A673 (cell line): ENCODE measurements around the gene NUTM2A.
"Not testable (repeated sequence)": the region's sequence is repeated elsewhere in the genome, so short reads cannot be mapped to it uniquely, and the experiment has no call there.

ENCODE experiments used
- CTCF ChIP-seq: fragments of 300-800, 200-600 bp; sonication (generic); conservative IDR thresholded peaks from 2 replicates; pipeline ENCODE4 v1.5.1; 2017; ENCODE audit warnings: low read depth, mild to moderate bottlenecking, antibody characterized with exemption, low read length, moderate library complexity, mixed read lengths
- EZH2 ChIP-seq: fragments of 200-600 bp; sonication (generic); IDR thresholded peaks from 2 replicates; pipeline ENCODE4 v1.6.1; 2017; ENCODE audit warnings: borderline replicate concordance, low read depth, mild to moderate bottlenecking, mixed read lengths, antibody characterized with exemption, low read length; ENCODE audit not compliant: poor library complexity, severe bottlenecking

- not testable (repeated sequence) for TF ChIP-seq CTCF, EZH2
Observed at GRCh38 chr10:87280749-87281392, 55.6 kb downstream of the NUTM2A start.
